ENCODE results near the gene TRIM59. TPM values are rescaled to one million over a fixed set of nuclear protein-coding genes. Genes with fewer than 3 reads are reported as not detected.

Gene TRIM59
- total and polyA plus RNA-seq, 9 of the 15 experiments (the other 6 are each of a cell fraction or from before 2014, with no cell fraction given), result 16.8 to 101 (median 34.8) TPM

DNA sequence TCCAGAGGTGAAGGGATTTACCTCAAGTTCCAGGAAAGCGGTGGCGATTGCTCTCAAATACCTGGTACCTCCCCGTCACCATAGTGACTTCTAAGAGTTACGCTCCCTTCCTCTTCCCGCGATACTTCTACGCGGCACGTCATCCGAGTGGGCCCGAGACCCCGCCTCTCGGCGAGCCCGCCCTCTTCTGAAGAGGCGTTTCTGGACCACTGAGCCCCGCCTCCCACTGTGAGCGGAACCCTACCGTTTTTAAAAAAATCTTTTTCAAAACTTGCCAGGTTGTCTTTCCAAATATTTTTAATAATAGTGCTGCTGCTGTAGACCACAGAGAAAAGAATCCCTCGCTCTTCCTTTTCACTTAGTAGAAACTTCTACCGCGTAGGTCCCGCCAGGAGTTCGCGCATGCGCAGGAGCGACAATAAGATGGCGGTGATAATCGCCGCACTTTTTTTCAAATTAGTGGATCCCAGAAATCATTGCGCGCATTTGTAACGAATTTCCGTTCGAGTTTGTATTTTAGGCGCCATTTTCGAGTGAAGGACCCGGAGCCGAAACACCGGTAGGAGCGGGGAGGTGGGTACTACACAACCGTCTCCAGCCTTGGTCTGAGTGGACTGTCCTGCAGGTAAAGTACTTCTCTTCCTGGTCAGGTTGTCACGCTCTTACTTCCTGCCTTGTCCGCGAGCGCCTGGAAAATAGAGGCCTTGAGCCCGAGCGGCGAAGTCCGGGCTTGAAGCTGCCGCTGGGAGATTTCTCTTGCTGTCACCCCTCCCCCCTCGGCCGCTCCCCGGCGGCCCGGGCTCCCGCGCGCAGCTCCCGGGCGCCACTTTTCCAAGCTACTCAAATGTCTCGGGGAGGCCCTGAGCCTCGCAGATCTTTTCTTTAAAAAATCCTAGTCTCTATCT, 50.2 kb downstream of the TRIM59 start, which contains the start of the genes IFT80 and SMC4:
Gene IFT80 (minus strand): TSS at position 101 of the 905 bp plus-strand sequence. CDS start 14,625 bp downstream, outside the sequence.
Gene SMC4 (plus strand): TSS at position 526 of the 905 bp plus-strand sequence. CDS start 1,177 bp downstream, outside the sequence.
- ATAC-seq, result peak; percentile 81
- in situ Hi-C loops (cut with MboI), result no loop called here
- intact Hi-C loops (cut with micrococcal nuclease), result loop anchor here (5.0 kb wide), 2 partner anchors 67 to 172 kb away; partner anchors contain the start of gene C3orf80
- CTCF ChIA-PET (ENCODE audit: low intra/inter-chr PET ratio), result no interaction called here
- H3K9ac ChIP-seq (ENCODE audit: insufficient read depth in 1 of 2, low read depth in 2 of 2, low read length in 2 of 2), result peak within 1 kb of the TSS; percentile 98 to 100
- peaks cover 30% of the 10 kb centered on the region for H4K20me1 ChIP-seq (replicated peaks; ENCODE audit: control insufficient read depth, insufficient read depth, low read length)
- DNase-seq (ENCODE audit: extremely low read depth in 1 of 4, low spot score in 3 of 4), result peak; percentile 92 to 97 (median 94)
- FAIRE-seq, result peak; percentile 89
- WGBS (ENCODE audit: insufficient coverage, low coverage, missing lambda C conversion rate), result under 1% methylated on average over 63 of the region's 63 CpGs
- peak within 1 kb of the TSS; percentile 96 for H2AFZ ChIP-seq (ENCODE audit: low read depth, low read length)
- H3K36me3 ChIP-seq (ENCODE audit: control insufficient read depth, insufficient read depth, low read length), result peaks cover 36% of the 10 kb centered on the region
- TSS peak; percentile 43 for BruUV-seq (replicated peaks)
- peaks cover 85% of the 10 kb centered on the region for H3K79me2 ChIP-seq (ENCODE audit: control insufficient read depth, insufficient read depth, low read length)
- no peaks in the 10 kb centered on the region for H3K27me3 ChIP-seq (ENCODE audit: control insufficient read depth in 2 of 2, insufficient read depth in 2 of 2, low read length in 2 of 2)
- H3K9me1 ChIP-seq (ENCODE audit: control insufficient read depth, insufficient read depth, low read length), result no peaks in the 10 kb centered on the region
- H3K4me1 ChIP-seq (replicated peaks in 1 of 2; ENCODE audit: control insufficient read depth in 2 of 2, insufficient read depth in 2 of 2, low read length in 2 of 2), result peaks cover 8 to 14% of the 10 kb centered on the region in 2 experiments
- H3K9me3 ChIP-seq (replicated peaks; ENCODE audit: control insufficient read depth, insufficient read depth, low read depth, low read length), result no peaks in the 10 kb centered on the region
- POLR2A ChIA-PET, result interaction anchor here (0.6 to 2.8 kb wide), 10 partner anchors 9 to 128 kb away, joined by 3 to 38 read pairs (median 3); partner anchors contain the start of gene TRIM59
- peak within 1 kb of the TSS; percentile 99 for H3K27ac ChIP-seq (ENCODE audit: extremely low read depth, low read depth, low read length)
- peak within 1 kb of the TSS; percentile 95 for H3K4me2 ChIP-seq (ENCODE audit: insufficient read depth, low read length)
- peak within 1 kb of the TSS; percentile 71 for H3K4me3 ChIP-seq
- TF ChIP-seq, protein P1, sequence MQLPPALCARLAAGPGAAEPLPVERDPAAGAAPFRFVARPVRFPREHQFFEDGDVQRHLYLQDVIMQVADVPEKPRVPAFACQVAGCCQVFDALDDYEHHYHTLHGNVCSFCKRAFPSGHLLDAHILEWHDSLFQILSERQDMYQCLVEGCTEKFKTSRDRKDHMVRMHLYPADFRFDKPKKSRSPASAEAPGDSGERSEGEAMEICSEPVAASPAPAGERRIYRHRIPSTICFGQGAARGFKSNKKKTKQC (CRISPR knock-in tag; IDR thresholded peaks at IDR 0.05), result no peak
- TF ChIP-seq RBBP5 (IDR thresholded peaks at IDR 0.05; ENCODE audit: borderline replicate concordance, insufficient read depth, low read length, poor library complexity, severe bottlenecking), result peak; percentile 87
- TF ChIP-seq, protein P2, sequence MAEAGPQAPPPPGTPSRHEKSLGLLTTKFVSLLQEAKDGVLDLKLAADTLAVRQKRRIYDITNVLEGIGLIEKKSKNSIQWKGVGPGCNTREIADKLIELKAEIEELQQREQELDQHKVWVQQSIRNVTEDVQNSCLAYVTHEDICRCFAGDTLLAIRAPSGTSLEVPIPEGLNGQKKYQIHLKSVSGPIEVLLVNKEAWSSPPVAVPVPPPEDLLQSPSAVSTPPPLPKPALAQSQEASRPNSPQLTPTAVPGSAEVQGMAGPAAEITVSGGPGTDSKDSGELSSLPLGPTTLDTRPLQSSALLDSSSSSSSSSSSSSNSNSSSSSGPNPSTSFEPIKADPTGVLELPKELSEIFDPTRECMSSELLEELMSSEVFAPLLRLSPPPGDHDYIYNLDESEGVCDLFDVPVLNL (CRISPR knock-in tag; IDR thresholded peaks at IDR 0.05; ENCODE audit: low read depth), result peak; percentile 91; the same call in 1 of the 2 replicates
- 0 out of 2 replicates have a peak, but pooled peaks have one; percentile 49 for TF ChIP-seq SMARCC2 (IDR thresholded peaks at IDR 0.05; ENCODE audit: low read depth)
- TF ChIP-seq CHD2 (IDR thresholded peaks at IDR 0.05; ENCODE audit: low read depth, low read length), result peak; percentile 97
- TF ChIP-seq ZZZ3 (IDR thresholded peaks at IDR 0.05), result no peak
- 0 out of 2 replicates have a peak, but pooled peaks have one; percentile 19 for TF ChIP-seq GATA2 (CRISPR knock-in tag; IDR thresholded peaks at IDR 0.05)
- TF ChIP-seq MYC (IDR thresholded peaks at IDR 0.05; ENCODE audit: low read depth, low read length), result peak; percentile 66
- no peak for TF ChIP-seq MYC (CRISPR knock-in tag; IDR thresholded peaks at IDR 0.05; ENCODE audit: borderline replicate concordance, low read depth)
- TF ChIP-seq, protein P3, sequence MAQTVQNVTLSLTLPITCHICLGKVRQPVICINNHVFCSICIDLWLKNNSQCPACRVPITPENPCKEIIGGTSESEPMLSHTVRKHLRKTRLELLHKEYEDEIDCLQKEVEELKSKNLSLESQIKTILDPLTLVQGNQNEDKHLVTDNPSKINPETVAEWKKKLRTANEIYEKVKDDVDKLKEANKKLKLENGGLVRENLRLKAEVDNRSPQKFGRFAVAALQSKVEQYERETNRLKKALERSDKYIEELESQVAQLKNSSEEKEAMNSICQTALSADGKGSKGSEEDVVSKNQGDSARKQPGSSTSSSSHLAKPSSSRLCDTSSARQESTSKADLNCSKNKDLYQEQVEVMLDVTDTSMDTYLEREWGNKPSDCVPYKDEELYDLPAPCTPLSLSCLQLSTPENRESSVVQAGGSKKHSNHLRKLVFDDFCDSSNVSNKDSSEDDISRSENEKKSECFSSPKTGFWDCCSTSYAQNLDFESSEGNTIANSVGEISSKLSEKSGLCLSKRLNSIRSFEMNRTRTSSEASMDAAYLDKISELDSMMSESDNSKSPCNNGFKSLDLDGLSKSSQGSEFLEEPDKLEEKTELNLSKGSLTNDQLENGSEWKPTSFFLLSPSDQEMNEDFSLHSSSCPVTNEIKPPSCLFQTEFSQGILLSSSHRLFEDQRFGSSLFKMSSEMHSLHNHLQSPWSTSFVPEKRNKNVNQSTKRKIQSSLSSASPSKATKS (CRISPR knock-in tag; IDR thresholded peaks at IDR 0.05), result no peak
- peak; percentile 29; the same call in 1 of the 2 replicates for TF ChIP-seq EGR1 (conservative IDR thresholded peaks at IDR 0.05)
- TF ChIP-seq RBFOX2 (IDR thresholded peaks at IDR 0.05; ENCODE audit: low read depth, low read length), result peak; percentile 92
- TF ChIP-seq HCFC1 (IDR thresholded peaks at IDR 0.05; ENCODE audit: low read depth, low read length), result peak; percentile 29; the same call in 1 of the 2 replicates
- no peak for TF ChIP-seq PYGO2 (tag; IDR thresholded peaks at IDR 0.05)
- TF ChIP-seq ESRRB (CRISPR knock-in tag; IDR thresholded peaks at IDR 0.05; ENCODE audit: borderline replicate concordance), result no peak
